Measurements from ENCODE around the gene BEND2.
"Not testable (repeated sequence)": the region's sequence is repeated elsewhere in the genome, so short reads cannot be mapped to it uniquely, and the experiment has no call there.

Gene BEND2

GRCh38 chrX:18220786-18221185 lies at the start of gene BEND2:
Gene BEND2 (minus strand): TSS chrX:18220886. CDS start chrX:18220750, 136 bp downstream.
- TF ChIP-seq CTCF (IDR thresholded peaks at IDR 0.05; ENCODE audit: borderline replicate concordance, insufficient read depth, low read depth, low read length) = no peak
- no peak within 1 kb of the TSS for H3K4me3 ChIP-seq (ENCODE audit: low read depth, low read length)

GRCh38 chrX:18255059-18255458 lies 34.4 kb upstream of the BEND2 start:
- no peak for TF ChIP-seq CTCF (IDR thresholded peaks at IDR 0.05; ENCODE audit: borderline replicate concordance, insufficient read depth, low read depth, low read length)

GRCh38 chrX:18252644-18253359 lies 32.1 kb upstream of the BEND2 start:
- H3K4me3 ChIP-seq (ENCODE audit: low read depth, low read length) = no peak overlapping the region
- TF ChIP-seq CTCF (IDR thresholded peaks at IDR 0.05; ENCODE audit: borderline replicate concordance, insufficient read depth, low read depth, low read length) = no peak

More at GRCh38 chrX:18255059-18255458, 34.4 kb upstream of the BEND2 start:
- H3K4me3 ChIP-seq (ENCODE audit: low read depth, low read length) = no peak overlapping the region

- H3K4me3 ChIP-seq (ENCODE audit: low read depth, low read length) = not testable (repeated sequence)
Observed at GRCh38 chrX:18229646-18230045, 9.0 kb upstream of the BEND2 start.

- H3K4me3 ChIP-seq (ENCODE audit: low read depth, low read length) = no peak overlapping the region
- TF ChIP-seq CTCF (IDR thresholded peaks at IDR 0.05; ENCODE audit: borderline replicate concordance, insufficient read depth, low read depth, low read length) = no peak
Observed at GRCh38 chrX:18228069-18228468, 7.4 kb upstream of the BEND2 start.

GRCh38 chrX:18227458-18227857 lies 6.8 kb upstream of the BEND2 start:
- TF ChIP-seq CTCF (IDR thresholded peaks at IDR 0.05; ENCODE audit: borderline replicate concordance, insufficient read depth, low read depth, low read length) = no peak
- no peak overlapping the region for H3K4me3 ChIP-seq (ENCODE audit: low read depth, low read length)

GRCh38 chrX:18210470-18210869 lies 10.2 kb downstream of the BEND2 start:
- no peak overlapping the region for H3K4me3 ChIP-seq (ENCODE audit: low read depth, low read length)
- TF ChIP-seq CTCF (IDR thresholded peaks at IDR 0.05; ENCODE audit: borderline replicate concordance, insufficient read depth, low read depth, low read length) = no peak
